ENCODE data around the gene NPIPA5.
A peak's percentile ranks its signal among the peaks of the same experiment; 100 is the strongest.
"Not testable (repeated sequence)": the region's sequence is repeated elsewhere in the genome, so short reads cannot be mapped to it uniquely, and the experiment has no call there.

The NPIPA5 gene

GRCh38 chr16:15378194-15378593 lies at the start of gene NPIPA5:
Gene NPIPA5 (minus strand): TSS chr16:15378294. CDS start chr16:15378294, 0 bp downstream.
- H3K27me3 ChIP-seq (replicated peaks; ENCODE audit: control insufficient read depth, insufficient read depth, low read length); H3K4me3 ChIP-seq (replicated peaks; ENCODE audit: low read depth, low read length); DNase-seq (ENCODE audit: extremely low read depth, insufficient read length); H3K36me3 ChIP-seq (ENCODE audit: control insufficient read depth, insufficient read depth, low read length): not testable (repeated sequence)

- Histone ChIP-seq H3K36me3 (ENCODE audit: control insufficient read depth, insufficient read depth, low read length) (no peaks in the 10 kb centered on the region), H3K27me3 (replicated peaks; ENCODE audit: control insufficient read depth, insufficient read depth, low read length) (no peaks in the 10 kb centered on the region), H3K4me3 (replicated peaks; ENCODE audit: low read depth, low read length) (no peak overlapping the region)
- no peak for DNase-seq (ENCODE audit: extremely low read depth, insufficient read length)
- peak; percentile 58 for TF ChIP-seq CTCF (IDR thresholded peaks at IDR 0.05; ENCODE audit: insufficient read depth, low read length, poor library complexity, severe bottlenecking)
Measured at GRCh38 chr16:15427648-15428239, 49.6 kb upstream of the NPIPA5 start.

GRCh38 chr16:15426796-15427195 lies 48.7 kb upstream of the NPIPA5 start:
- no peak for DNase-seq (ENCODE audit: extremely low read depth, insufficient read length)
- no peaks in the 10 kb centered on the region for H3K36me3 ChIP-seq (ENCODE audit: control insufficient read depth, insufficient read depth, low read length)
- H3K4me3 ChIP-seq (replicated peaks; ENCODE audit: low read depth, low read length), result no peak overlapping the region
- TF ChIP-seq CTCF (IDR thresholded peaks at IDR 0.05; ENCODE audit: insufficient read depth, low read length, poor library complexity, severe bottlenecking), result no peak
- H3K27me3 ChIP-seq (replicated peaks; ENCODE audit: control insufficient read depth, insufficient read depth, low read length), result no peaks in the 10 kb centered on the region

- no peak overlapping the region for H3K4me3 ChIP-seq (replicated peaks; ENCODE audit: low read depth, low read length)
- DNase-seq (ENCODE audit: extremely low read depth, insufficient read length), result no peak
- TF ChIP-seq CTCF (IDR thresholded peaks at IDR 0.05; ENCODE audit: insufficient read depth, low read length, poor library complexity, severe bottlenecking), result no peak
- H3K36me3 ChIP-seq (ENCODE audit: control insufficient read depth, insufficient read depth, low read length), result no peaks in the 10 kb centered on the region
- no peaks in the 10 kb centered on the region for H3K27me3 ChIP-seq (replicated peaks; ENCODE audit: control insufficient read depth, insufficient read depth, low read length)
Measured at GRCh38 chr16:15425861-15426260, 47.8 kb upstream of the NPIPA5 start.

GRCh38 chr16:15422222-15422621 lies 44.1 kb upstream of the NPIPA5 start:
- H3K4me3 ChIP-seq (replicated peaks; ENCODE audit: low read depth, low read length), result no peak overlapping the region
- no peaks in the 10 kb centered on the region for H3K27me3 ChIP-seq (replicated peaks; ENCODE audit: control insufficient read depth, insufficient read depth, low read length)
- no peak for DNase-seq (ENCODE audit: extremely low read depth, insufficient read length)
- H3K36me3 ChIP-seq (ENCODE audit: control insufficient read depth, insufficient read depth, low read length), result no peaks in the 10 kb centered on the region
- no peak for TF ChIP-seq CTCF (IDR thresholded peaks at IDR 0.05; ENCODE audit: insufficient read depth, low read length, poor library complexity, severe bottlenecking)

GRCh38 chr16:15421696-15422095 lies 43.6 kb upstream of the NPIPA5 start:
- not testable (repeated sequence) for H3K36me3 ChIP-seq (ENCODE audit: control insufficient read depth, insufficient read depth, low read length); DNase-seq (ENCODE audit: extremely low read depth, insufficient read length); H3K27me3 ChIP-seq (replicated peaks; ENCODE audit: control insufficient read depth, insufficient read depth, low read length); H3K4me3 ChIP-seq (replicated peaks; ENCODE audit: low read depth, low read length)

GRCh38 chr16:15418206-15418605 lies 40.1 kb upstream of the NPIPA5 start:
- DNase-seq (ENCODE audit: extremely low read depth, insufficient read length), result no peak
- Histone ChIP-seq H3K36me3 (ENCODE audit: control insufficient read depth, insufficient read depth, low read length) (no peaks in the 10 kb centered on the region), H3K27me3 (replicated peaks; ENCODE audit: control insufficient read depth, insufficient read depth, low read length) (no peaks in the 10 kb centered on the region), H3K4me3 (replicated peaks; ENCODE audit: low read depth, low read length) (no peak overlapping the region)
- TF ChIP-seq CTCF (IDR thresholded peaks at IDR 0.05; ENCODE audit: insufficient read depth, low read length, poor library complexity, severe bottlenecking), result no peak
